Breast epithelium (tissue), 4 donors: ENCODE measurements around the gene UBE2O. TPM values are rescaled to one million over a fixed set of nuclear protein-coding genes. Genes with fewer than 3 reads are reported as not detected.

Source experiments
- DNase-seq, 2 donors: peaks; one replicate each; pipeline ENCODE4 v3.0.0-alpha.2; 2019; ENCODE audit warnings: low spot score in 2 of 2
- H3K27ac ChIP-seq, 2 donors: fragments of 200-600 bp; sonication (generic) in 1 of 2; one replicate each; pipeline ENCODE4 v1.5.1; 2016 to 2019; ENCODE audit warnings: mild to moderate bottlenecking in 1 of 2
- H3K27me3 ChIP-seq, 2 donors: fragments of 200-600 bp; sonication (generic) in 1 of 2; one replicate each; pipeline versions ENCODE4 v1.5.1 to v1.6.0; 2017 to 2019; ENCODE audit warnings: control low read depth in 1 of 2, mild to moderate bottlenecking in 1 of 2
- H3K36me3 ChIP-seq: fragments of 200-600 bp; one replicate; pipeline ENCODE4 v1.5.1; 2019
- H3K4me1 ChIP-seq, 2 donors: fragments of 200-600 bp; sonication (generic); one replicate each; pipeline ENCODE4 v1.5.1; 2016 to 2019; ENCODE audit warnings: control low read depth in 1 of 2
- H3K4me3 ChIP-seq, 3 donors: fragments of 200-600 bp; sonication (generic); 1 replicate in 2 of 3; 2 replicates in 1 of 3; pipeline ENCODE4 v1.5.1; 2016 to 2019; ENCODE audit warnings: mild to moderate bottlenecking in 3 of 3, moderate library complexity in 2 of 3
- H3K9me3 ChIP-seq, 2 donors: fragments of 200-600 bp; sonication (generic) in 1 of 2; one replicate each; pipeline ENCODE4 v1.5.1; 2016 to 2019; ENCODE audit warnings: control low read depth in 1 of 2
- POLR2A ChIP-seq: fragments of 450-650 bp; IDR thresholded peaks from one replicate; pipeline ENCODE4 v1.6.1; 2016; ENCODE audit warnings: antibody characterized with exemption, mild to moderate bottlenecking, moderate library complexity
- POLR2AphosphoS5 ChIP-seq, 3 donors: sonication (generic); formaldehyde crosslinking; IDR thresholded peaks; one replicate each; pipeline ENCODE4 v1.6.1; 2017; ENCODE audit warnings: antibody characterized with exemption in 3 of 3
- intact Hi-C: fragments of 100-400 bp; cut with DNase I; formaldehyde crosslinking; loops from one replicate; pipeline ENCODE4 v1.15.1; 2023; ENCODE audit warnings: low total_unique reads
- total RNA-seq, 3 donors: library from RNA; depleted of rRNA; stranded (reverse); fragments of >200 nt; gene quantifications; one replicate each; pipeline ENCODE4 v1.1.0, GENCODE V29; 2016
- TF ChIP-seq, protein P1 (sequence below), 3 donors: fragments of 450-650 bp; IDR thresholded peaks; one replicate each; pipeline ENCODE4 v1.5.1; 2016 to 2017; ENCODE audit warnings: antibody characterized with exemption in 3 of 3, mild to moderate bottlenecking in 3 of 3, moderate library complexity in 3 of 3

Gene UBE2O
- total RNA-seq, 3 donors from 2014 or later: 17.4 to 22.5 (median 17.7) TPM

DNA sequence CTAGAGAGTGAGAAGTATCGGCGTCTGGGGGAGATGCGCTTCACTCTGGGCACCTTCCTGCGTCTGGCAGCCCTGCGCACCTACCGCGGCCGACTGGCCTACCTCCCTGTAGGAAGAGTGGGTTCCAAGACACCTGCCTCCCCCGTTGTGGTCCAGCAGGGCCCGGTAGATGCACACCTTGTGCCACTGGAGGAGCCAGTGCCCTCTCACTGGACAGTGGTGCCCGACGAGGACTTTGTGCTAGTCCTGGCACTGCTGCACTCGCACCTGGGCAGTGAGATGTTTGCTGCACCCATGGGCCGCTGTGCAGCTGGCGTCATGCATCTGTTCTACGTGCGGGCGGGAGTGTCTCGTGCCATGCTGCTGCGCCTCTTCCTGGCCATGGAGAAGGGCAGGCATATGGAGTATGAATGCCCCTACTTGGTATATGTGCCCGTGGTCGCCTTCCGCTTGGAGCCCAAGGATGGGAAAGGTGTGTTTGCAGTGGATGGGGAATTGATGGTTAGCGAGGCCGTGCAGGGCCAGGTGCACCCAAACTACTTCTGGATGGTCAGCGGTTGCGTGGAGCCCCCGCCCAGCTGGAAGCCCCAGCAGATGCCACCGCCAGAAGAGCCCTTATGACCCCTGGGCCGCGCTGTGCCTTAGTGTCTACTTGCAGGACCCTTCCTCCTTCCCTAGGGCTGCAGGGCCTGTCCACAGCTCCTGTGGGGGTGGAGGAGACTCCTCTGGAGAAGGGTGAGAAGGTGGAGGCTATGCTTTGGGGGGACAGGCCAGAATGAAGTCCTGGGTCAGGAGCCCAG is 65.8 kb downstream of the UBE2O start:
- H3K4me1 ChIP-seq: peaks cover 0 to 19% of the 10 kb centered on the region in 2 donors
- TF ChIP-seq, protein P1, sequence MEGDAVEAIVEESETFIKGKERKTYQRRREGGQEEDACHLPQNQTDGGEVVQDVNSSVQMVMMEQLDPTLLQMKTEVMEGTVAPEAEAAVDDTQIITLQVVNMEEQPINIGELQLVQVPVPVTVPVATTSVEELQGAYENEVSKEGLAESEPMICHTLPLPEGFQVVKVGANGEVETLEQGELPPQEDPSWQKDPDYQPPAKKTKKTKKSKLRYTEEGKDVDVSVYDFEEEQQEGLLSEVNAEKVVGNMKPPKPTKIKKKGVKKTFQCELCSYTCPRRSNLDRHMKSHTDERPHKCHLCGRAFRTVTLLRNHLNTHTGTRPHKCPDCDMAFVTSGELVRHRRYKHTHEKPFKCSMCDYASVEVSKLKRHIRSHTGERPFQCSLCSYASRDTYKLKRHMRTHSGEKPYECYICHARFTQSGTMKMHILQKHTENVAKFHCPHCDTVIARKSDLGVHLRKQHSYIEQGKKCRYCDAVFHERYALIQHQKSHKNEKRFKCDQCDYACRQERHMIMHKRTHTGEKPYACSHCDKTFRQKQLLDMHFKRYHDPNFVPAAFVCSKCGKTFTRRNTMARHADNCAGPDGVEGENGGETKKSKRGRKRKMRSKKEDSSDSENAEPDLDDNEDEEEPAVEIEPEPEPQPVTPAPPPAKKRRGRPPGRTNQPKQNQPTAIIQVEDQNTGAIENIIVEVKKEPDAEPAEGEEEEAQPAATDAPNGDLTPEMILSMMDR (IDR thresholded peaks at IDR 0.05): no peak
- no peak for TF ChIP-seq POLR2AphosphoS5 (IDR thresholded peaks at IDR 0.05)
- TF ChIP-seq POLR2A: no peak
- H3K36me3 ChIP-seq: no peaks in the 10 kb centered on the region
- intact Hi-C loops: no loop called here
- no peak overlapping the region for H3K4me3 ChIP-seq
- peak overlapping the region in 1 of 2 donors; percentile 89 for H3K27ac ChIP-seq
- no peaks in the 10 kb centered on the region for H3K27me3 ChIP-seq
- DNase-seq: no peak
- H3K9me3 ChIP-seq: no peaks in the 10 kb centered on the region

DNA sequence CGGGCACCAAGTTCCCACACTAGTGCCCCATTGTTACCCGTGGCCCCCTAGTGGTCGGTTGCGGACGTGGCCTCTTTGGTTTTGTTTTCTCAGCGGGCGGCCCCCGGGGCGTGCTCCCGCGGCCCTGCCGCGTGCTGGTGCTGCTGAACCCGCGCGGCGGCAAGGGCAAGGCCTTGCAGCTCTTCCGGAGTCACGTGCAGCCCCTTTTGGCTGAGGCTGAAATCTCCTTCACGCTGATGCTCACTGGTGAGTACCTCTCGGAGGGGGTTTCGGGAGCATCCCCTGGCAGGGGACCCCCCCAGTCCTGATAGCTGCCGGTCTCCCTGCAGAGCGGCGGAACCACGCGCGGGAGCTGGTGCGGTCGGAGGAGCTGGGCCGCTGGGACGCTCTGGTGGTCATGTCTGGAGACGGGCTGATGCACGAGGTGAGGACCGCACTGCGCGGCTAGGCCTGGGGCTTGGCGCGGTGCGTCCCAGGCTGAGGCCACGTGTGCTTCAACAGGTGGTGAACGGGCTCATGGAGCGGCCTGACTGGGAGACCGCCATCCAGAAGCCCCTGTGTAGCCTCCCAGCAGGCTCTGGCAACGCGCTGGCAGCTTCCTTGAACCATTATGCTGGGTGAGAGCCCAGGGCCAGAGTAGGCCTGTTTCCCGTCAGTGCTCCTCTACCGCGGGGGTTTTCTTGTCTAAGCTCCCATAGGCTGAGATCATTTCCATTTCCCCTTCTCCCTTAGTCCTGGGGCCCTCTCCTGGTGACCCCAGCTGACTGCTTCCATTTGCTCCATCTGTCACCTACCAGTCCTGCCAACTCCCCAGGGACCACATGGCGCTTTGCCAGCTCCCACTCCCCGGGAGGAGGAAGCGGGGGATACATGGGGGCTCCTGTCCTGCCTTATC is 66.8 kb downstream of the UBE2O start:
- DNase-seq: peak; percentile 60 to 78
- peak overlapping the region; percentile 51 to 66 (median 62) for H3K4me3 ChIP-seq

DNA sequence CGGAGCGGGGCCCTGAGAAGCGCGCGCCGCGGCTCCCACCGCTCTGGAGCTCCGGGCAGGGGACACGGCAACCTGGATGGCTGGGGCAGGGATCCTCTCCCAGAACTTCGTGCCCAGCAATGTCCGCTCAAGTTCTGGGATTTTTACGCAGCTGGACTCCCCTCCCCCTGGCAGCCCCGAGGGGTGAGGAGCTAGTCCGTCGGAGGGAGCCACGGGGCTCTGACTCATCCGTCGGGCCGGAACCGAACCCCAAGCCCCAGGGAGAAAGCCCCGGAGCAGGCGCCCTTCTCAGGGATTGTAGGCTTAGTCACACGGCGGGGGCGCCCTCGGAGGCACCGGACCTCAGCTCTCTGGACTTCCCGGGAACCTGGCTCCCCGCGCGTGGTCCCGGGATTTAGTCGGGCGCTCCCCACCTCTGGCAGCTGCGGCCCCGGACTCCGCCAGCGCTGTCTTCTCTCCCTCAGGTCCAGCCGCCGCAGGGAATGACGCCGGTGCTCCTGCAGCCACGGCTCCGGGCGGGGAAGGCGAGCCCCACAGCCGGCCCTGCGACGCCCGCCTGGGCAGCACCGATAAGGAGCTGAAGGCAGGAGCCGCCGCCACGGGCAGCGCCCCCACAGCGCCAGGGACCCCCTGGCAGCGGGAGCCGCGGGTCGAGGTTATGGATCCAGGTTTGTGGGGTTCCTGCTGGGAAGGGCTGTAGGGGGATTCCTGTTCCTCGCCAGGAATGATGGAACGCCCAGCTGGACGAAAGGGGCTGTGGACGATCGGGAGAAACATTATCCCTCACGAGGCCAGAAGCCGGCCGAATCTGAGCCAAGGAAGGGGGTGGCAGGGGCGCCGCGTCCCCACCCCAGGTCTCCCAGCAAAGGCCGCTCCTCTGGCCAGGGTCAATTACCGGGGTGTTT is 67.7 kb downstream of the UBE2O start:
- no peak for DNase-seq
- H3K27me3 ChIP-seq: no peaks in the 10 kb centered on the region
- no peaks in the 10 kb centered on the region for H3K36me3 ChIP-seq

More for the DNA sequence above, 66.8 kb downstream of the UBE2O start:
- no peak for TF ChIP-seq POLR2A
- TF ChIP-seq POLR2AphosphoS5 (IDR thresholded peaks at IDR 0.05): peak in 1 of 3 donors; percentile 24
- TF ChIP-seq, protein P1 (IDR thresholded peaks at IDR 0.05): peak; percentile 71 to 94 (median 86)
- Histone ChIP-seq H3K27ac (peak overlapping the region; percentile 88 to 89), H3K27me3 (no peaks in the 10 kb centered on the region), H3K9me3 (no peaks in the 10 kb centered on the region), H3K4me1 (peaks cover 0 to 20% of the 10 kb centered on the region in 2 donors), H3K36me3 (no peaks in the 10 kb centered on the region)
- intact Hi-C loops: no loop called here

DNA sequence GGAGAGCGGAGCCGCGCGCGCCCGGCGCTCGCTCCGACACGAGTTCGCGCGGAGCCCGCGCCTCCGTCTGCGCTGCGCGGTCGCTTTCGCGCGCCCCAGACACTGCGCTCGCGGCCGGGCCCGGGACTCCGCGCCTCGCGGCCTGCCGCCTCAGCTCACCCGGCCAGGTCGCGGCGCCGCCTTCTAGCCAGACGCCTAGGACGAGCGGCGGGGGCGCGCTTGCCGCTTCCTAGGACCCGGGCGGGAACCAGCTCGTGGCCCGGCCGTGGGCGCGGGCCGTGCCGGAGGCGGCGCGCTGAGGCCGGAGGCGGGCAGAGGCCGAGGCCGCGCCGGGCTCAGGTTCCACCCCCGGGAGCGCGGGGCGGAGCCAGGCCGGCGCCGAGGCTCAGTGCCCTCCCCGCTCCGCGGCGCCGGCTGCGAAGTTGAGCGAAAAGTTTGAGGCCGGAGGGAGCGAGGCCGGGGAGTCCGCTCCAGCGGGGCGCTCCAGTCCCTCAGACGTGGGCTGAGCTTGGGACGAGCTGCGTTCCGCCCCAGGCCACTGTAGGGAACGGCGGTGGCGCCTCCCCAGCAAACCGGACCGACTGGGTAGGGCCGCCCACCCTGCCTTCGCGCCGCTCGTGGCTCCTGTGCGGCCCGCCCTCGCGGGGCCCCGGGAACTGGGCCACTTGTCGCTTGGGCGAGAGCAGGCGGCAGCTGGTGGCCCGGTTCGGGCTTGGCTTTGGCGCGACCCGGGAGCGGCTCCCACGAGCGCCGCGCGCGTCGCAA is 68.5 kb downstream of the UBE2O start, which contains the start of gene SPHK1:
Gene SPHK1, plus strand, starts transcription at position 388 of the 765 bp plus-strand sequence. CDS start 1,036 bp downstream, outside the sequence.
- no peaks in the 10 kb centered on the region for H3K36me3 ChIP-seq
- intact Hi-C loops: loop anchor here (5.0 kb wide), 1 partner anchor 788 kb away; no protein-coding TSS in a partner anchor
- no peaks in the 10 kb centered on the region for H3K9me3 ChIP-seq
- DNase-seq: no peak
- peak; percentile 31 for TF ChIP-seq POLR2A
- no peak for TF ChIP-seq POLR2AphosphoS5 (IDR thresholded peaks at IDR 0.05)
- H3K4me3 ChIP-seq: peak within 1 kb of the TSS; percentile 51 to 66 (median 62)
- peak within 1 kb of the TSS; percentile 88 to 89 for H3K27ac ChIP-seq
- no peaks in the 10 kb centered on the region for H3K27me3 ChIP-seq
- peaks cover 0 to 20% of the 10 kb centered on the region in 2 donors for H3K4me1 ChIP-seq

More for the DNA sequence above, 67.7 kb downstream of the UBE2O start:
- no peak for TF ChIP-seq POLR2A
- TF ChIP-seq POLR2AphosphoS5 (IDR thresholded peaks at IDR 0.05): no peak
- TF ChIP-seq, protein P1 (IDR thresholded peaks at IDR 0.05): no peak
- peak overlapping the region; percentile 88 to 89 for H3K27ac ChIP-seq
- peak overlapping the region; percentile 51 to 66 (median 62) for H3K4me3 ChIP-seq
- no peaks in the 10 kb centered on the region for H3K9me3 ChIP-seq
- H3K4me1 ChIP-seq: peaks cover 0 to 20% of the 10 kb centered on the region in 2 donors
- intact Hi-C loops: loop anchor here (5.0 kb wide), 1 partner anchor 787 kb away; no protein-coding TSS in a partner anchor
